Cardiac fibroblast (primary cell): ENCODE data around the gene IDE.

ENCODE experiments used
- DNase-seq, 2 donors: peaks; one replicate each; pipeline versions ENCODE4 v3.0.0 to v3.0.0-alpha.2; 2010; ENCODE audit warnings: low read depth in 2 of 2
- H3K4me3 ChIP-seq, 2 donors: replicated peaks in 1 of 2; 1 replicate in 1 of 2; 2 replicates in 1 of 2; pipeline ENCODE4 v1.5.1; 2011; ENCODE audit warnings: low read depth in 2 of 2, low read length in 2 of 2, mild to moderate bottlenecking in 2 of 2, moderate library complexity in 1 of 2
- CTCF ChIP-seq: IDR thresholded peaks from one replicate; pipeline ENCODE4 v1.5.1; 2011; ENCODE audit warnings: low read depth, mild to moderate bottlenecking, low read length, inconsistent platforms

Gene IDE

GRCh38 chr10:92493362-92493761 is 80.5 kb downstream of the IDE start:
- DNase-seq, result peak in 1 of 2 donors; percentile 28
- no peak for TF ChIP-seq CTCF
- H3K4me3 ChIP-seq, result no peak overlapping the region

GRCh38 chr10:92492748-92493240 is 81.1 kb downstream of the IDE start:
- no peak for DNase-seq
- no peak overlapping the region for H3K4me3 ChIP-seq
- no peak for TF ChIP-seq CTCF

- peak in 1 of 2 donors; percentile 11 for DNase-seq
- no peak for TF ChIP-seq CTCF
Measured at GRCh38 chr10:92490387-92490786, 83.5 kb downstream of the IDE start.

GRCh38 chr10:92486637-92487036 is 87.3 kb downstream of the IDE start:
- TF ChIP-seq CTCF, result no peak
- H3K4me3 ChIP-seq, result no peak overlapping the region
- DNase-seq, result peak in 1 of 2 donors; percentile 31

More at GRCh38 chr10:92490387-92490786, 83.5 kb downstream of the IDE start:
- no peak overlapping the region for H3K4me3 ChIP-seq

GRCh38 chr10:92483539-92483938 is 90.4 kb downstream of the IDE start:
- no peak for DNase-seq
- no peak for TF ChIP-seq CTCF

GRCh38 chr10:92480413-92480812 is 93.5 kb downstream of the IDE start:
- no peak for DNase-seq
- TF ChIP-seq CTCF, result no peak
- H3K4me3 ChIP-seq, result no peak overlapping the region

More at GRCh38 chr10:92483539-92483938, 90.4 kb downstream of the IDE start:
- H3K4me3 ChIP-seq, result no peak overlapping the region

- no peak overlapping the region for H3K4me3 ChIP-seq
- no peak for TF ChIP-seq CTCF
- DNase-seq, result no peak
Measured at GRCh38 chr10:92479547-92479946, 94.3 kb downstream of the IDE start.
